Fibroblast of the aortic adventitia (primary cell): ENCODE data around the gene CTNNA2. TPM values are rescaled to one million over a fixed set of nuclear protein-coding genes. Genes with fewer than 3 reads are reported as not detected.
A peak's percentile ranks its signal among the peaks of the same experiment; 100 is the strongest.

Source experiments
- DNase-seq: peaks from one replicate; pipeline ENCODE4 v3.0.0-alpha.2; 2010; ENCODE audit warnings: low read depth
- H3K4me3 ChIP-seq: 2 replicates; pipeline ENCODE4 v1.5.1; 2011; ENCODE audit warnings: low read depth, mild to moderate bottlenecking, control low read depth, low read length, moderate library complexity
- total RNA-seq: library from RNA; depleted of rRNA; stranded (reverse); fragments of >200 nt; gene quantifications from 2 replicates; pipeline ENCODE4 v1.2.3, GENCODE V29; 2012; ENCODE audit warnings: low replicate concordance
- TF ChIP-seq, protein P1 (sequence below): IDR thresholded peaks from 2 replicates; pipeline ENCODE4 v1.5.1; 2011; ENCODE audit warnings: mild to moderate bottlenecking, low read length, control low read depth, inconsistent platforms; ENCODE audit not compliant: insufficient read depth

CTNNA2 gene
- total RNA-seq, 1 donor: 0.36 TPM

DNA sequence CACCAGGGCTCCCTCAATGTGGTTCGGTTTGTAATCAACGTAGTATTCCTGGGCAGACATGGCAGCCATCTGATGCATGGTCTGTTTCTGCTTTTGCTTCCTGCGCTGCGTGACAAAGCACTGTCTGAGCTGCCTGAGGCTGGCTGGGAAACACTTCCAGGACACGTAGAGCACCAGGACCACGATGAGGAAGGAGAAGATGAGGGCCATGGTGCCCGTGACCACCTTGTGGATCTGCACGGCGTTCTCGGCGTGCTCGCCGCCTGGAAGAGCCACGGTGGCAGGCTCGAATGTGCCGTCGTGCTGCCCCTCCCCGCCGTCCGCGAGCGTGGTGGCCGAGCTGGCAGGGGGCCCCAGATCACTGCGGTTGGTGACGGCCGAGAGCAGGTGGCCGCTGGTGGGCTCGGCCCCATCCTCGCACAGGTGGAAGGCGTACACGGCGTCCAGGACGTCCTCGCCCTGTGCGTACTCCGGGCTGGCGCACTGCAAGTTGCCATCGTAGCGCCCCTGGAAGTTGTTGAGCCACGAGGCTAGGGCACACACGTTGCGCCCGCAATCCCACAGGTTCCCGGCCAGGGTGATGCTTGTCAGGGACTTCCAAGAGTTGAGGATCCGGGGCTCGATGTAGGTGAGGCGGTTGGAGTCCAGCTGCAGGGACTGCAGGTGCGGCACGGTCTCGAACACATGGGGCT is 789.6 kb downstream of the CTNNA2 start:
- no peak for DNase-seq
- H3K4me3 ChIP-seq: no peak overlapping the region
- TF ChIP-seq, protein P1, sequence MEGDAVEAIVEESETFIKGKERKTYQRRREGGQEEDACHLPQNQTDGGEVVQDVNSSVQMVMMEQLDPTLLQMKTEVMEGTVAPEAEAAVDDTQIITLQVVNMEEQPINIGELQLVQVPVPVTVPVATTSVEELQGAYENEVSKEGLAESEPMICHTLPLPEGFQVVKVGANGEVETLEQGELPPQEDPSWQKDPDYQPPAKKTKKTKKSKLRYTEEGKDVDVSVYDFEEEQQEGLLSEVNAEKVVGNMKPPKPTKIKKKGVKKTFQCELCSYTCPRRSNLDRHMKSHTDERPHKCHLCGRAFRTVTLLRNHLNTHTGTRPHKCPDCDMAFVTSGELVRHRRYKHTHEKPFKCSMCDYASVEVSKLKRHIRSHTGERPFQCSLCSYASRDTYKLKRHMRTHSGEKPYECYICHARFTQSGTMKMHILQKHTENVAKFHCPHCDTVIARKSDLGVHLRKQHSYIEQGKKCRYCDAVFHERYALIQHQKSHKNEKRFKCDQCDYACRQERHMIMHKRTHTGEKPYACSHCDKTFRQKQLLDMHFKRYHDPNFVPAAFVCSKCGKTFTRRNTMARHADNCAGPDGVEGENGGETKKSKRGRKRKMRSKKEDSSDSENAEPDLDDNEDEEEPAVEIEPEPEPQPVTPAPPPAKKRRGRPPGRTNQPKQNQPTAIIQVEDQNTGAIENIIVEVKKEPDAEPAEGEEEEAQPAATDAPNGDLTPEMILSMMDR: no peak

- no peak for DNase-seq
- H3K4me3 ChIP-seq: no peak overlapping the region
- TF ChIP-seq, protein P1: no peak
Observed at GRCh38 chr2:80303006-80303908, 790.4 kb downstream of the CTNNA2 start.

GRCh38 chr2:80303909-80304837 is 791.3 kb downstream of the CTNNA2 start, which contains the start of gene LRRTM1:
LRRTM1 (minus strand) TSS chr2:80304752; CDS start chr2:80303819, 933 bp downstream.
- H3K4me3 ChIP-seq: peak within 1 kb of the TSS; percentile 35
- TF ChIP-seq, protein P1: no peak
- DNase-seq: no peak

DNA sequence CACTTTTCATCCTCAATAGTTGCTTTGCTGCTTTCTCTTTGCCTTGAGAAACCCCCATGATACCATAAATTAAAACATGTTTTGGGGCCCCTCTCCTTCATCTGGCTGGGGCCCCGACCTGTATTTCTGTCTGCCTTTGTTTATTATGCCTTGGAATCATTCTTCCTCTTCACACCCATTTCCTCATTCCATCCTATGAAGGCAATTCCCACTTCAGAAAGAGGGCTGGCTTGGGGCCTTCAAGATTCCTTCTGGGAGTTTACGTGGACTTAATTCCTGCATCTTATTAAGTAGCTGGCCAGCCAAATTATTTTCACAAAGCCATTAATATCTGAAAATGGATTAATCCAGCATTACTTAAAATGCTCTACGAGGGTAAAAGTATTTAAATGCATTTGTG is 798.5 kb downstream of the CTNNA2 start:
- TF ChIP-seq, protein P1: no peak
- no peak overlapping the region for H3K4me3 ChIP-seq
- no peak for DNase-seq

- no peak overlapping the region for H3K4me3 ChIP-seq
- no peak for DNase-seq
- TF ChIP-seq, protein P1: no peak
Observed at GRCh38 chr2:80312282-80312839, 799.5 kb downstream of the CTNNA2 start.
